Central memory CD8-positive, alpha-beta T cell (primary cell): ENCODE data around the gene OPALIN.

Experiments used
- ATAC-seq: fragments of 150-1000 bp; cut with Tn5 transposase; replicated peaks from 2 replicates; pipeline ENCODE4 v1.10.0; 2022; ENCODE audit warnings: mild to moderate bottlenecking, moderate FRiP score, moderate number of reproducible peaks; ENCODE audit not compliant: poor library complexity, severe bottlenecking; ENCODE audit errors: extremely low read depth
- DNase-seq, 2 donors: peaks; one replicate each; pipeline ENCODE4 v3.0.0; 2021; ENCODE audit warnings: low spot score in 2 of 2
- H3K27ac Mint-ChIP-seq: one replicate; pipeline ENCODE4 v1.8.0; 2022; ENCODE audit warnings: low read depth, mild to moderate bottlenecking, moderate library complexity, mixed read lengths
- H3K27me3 Mint-ChIP-seq: one replicate; pipeline ENCODE4 v1.8.0; 2022; ENCODE audit warnings: mixed read lengths
- H3K36me3 Mint-ChIP-seq: one replicate; pipeline ENCODE4 v1.8.0; 2022; ENCODE audit warnings: mild to moderate bottlenecking, moderate library complexity, mixed read lengths; ENCODE audit not compliant: insufficient read depth
- H3K4me1 Mint-ChIP-seq: one replicate; pipeline ENCODE4 v1.8.0; 2022; ENCODE audit warnings: mixed read lengths
- H3K4me3 Mint-ChIP-seq: one replicate; pipeline ENCODE4 v1.8.0; 2022; ENCODE audit warnings: mild to moderate bottlenecking, moderate library complexity, mixed read lengths
- H3K9me3 Mint-ChIP-seq: one replicate; pipeline ENCODE4 v1.8.0; 2022; ENCODE audit warnings: mixed read lengths

The OPALIN gene

GRCh38 chr10:96368971-96369370 is 10.2 kb upstream of the OPALIN start:
- ATAC-seq, result no peak
- H3K36me3 Mint-ChIP-seq, result peaks cover 3% of the 10 kb centered on the region
- H3K9me3 Mint-ChIP-seq, result no peaks in the 10 kb centered on the region
- H3K27ac Mint-ChIP-seq, result no peak overlapping the region
- no peaks in the 10 kb centered on the region for H3K4me1 Mint-ChIP-seq
- no peak overlapping the region for H3K4me3 Mint-ChIP-seq
- DNase-seq, result no peak
- H3K27me3 Mint-ChIP-seq, result peaks cover 25% of the 10 kb centered on the region

GRCh38 chr10:96367470-96367869 is 8.7 kb upstream of the OPALIN start:
- Mint-ChIP-seq H3K27ac (no peak overlapping the region), H3K4me3 (no peak overlapping the region), H3K9me3 (no peaks in the 10 kb centered on the region), H3K36me3 (peaks cover 3% of the 10 kb centered on the region), H3K4me1 (no peaks in the 10 kb centered on the region), H3K27me3 (peaks cover 10% of the 10 kb centered on the region)
- no peak for ATAC-seq
- DNase-seq, result no peak

- no peak overlapping the region for H3K4me3 Mint-ChIP-seq
- ATAC-seq, result no peak
- no peaks in the 10 kb centered on the region for H3K4me1 Mint-ChIP-seq
- H3K27ac Mint-ChIP-seq, result no peak overlapping the region
- no peaks in the 10 kb centered on the region for H3K9me3 Mint-ChIP-seq
- peaks cover under 1% of the 10 kb centered on the region for H3K27me3 Mint-ChIP-seq
- H3K36me3 Mint-ChIP-seq, result peaks cover 3% of the 10 kb centered on the region
- DNase-seq, result no peak
Measured at GRCh38 chr10:96366508-96366907, 7.7 kb upstream of the OPALIN start.

GRCh38 chr10:96365571-96365970 is 6.8 kb upstream of the OPALIN start:
- no peak overlapping the region for H3K4me3 Mint-ChIP-seq
- ATAC-seq (no peak), DNase-seq (no peak)
- peaks cover 3% of the 10 kb centered on the region for H3K27me3 Mint-ChIP-seq
- H3K36me3 Mint-ChIP-seq, result peaks cover 2% of the 10 kb centered on the region
- H3K9me3 Mint-ChIP-seq, result no peaks in the 10 kb centered on the region
- no peak overlapping the region for H3K27ac Mint-ChIP-seq
- H3K4me1 Mint-ChIP-seq, result no peaks in the 10 kb centered on the region

- ATAC-seq, result no peak
- peaks cover 44% of the 10 kb centered on the region for H3K27me3 Mint-ChIP-seq
- no peaks in the 10 kb centered on the region for H3K36me3 Mint-ChIP-seq
- H3K4me1 Mint-ChIP-seq, result no peaks in the 10 kb centered on the region
- H3K27ac Mint-ChIP-seq, result no peak overlapping the region
- no peak for DNase-seq
- no peak overlapping the region for H3K4me3 Mint-ChIP-seq
- no peaks in the 10 kb centered on the region for H3K9me3 Mint-ChIP-seq
Measured at GRCh38 chr10:96360766-96361165, 2.0 kb upstream of the OPALIN start.

GRCh38 chr10:96360331-96360730 is 1.5 kb upstream of the OPALIN start:
- Mint-ChIP-seq H3K4me3 (no peak overlapping the region), H3K27ac (no peak overlapping the region), H3K27me3 (peaks cover 48% of the 10 kb centered on the region)

GRCh38 chr10:96359616-96360015 is 814 bp upstream of the OPALIN start:
- H3K27ac Mint-ChIP-seq, result no peak overlapping the region
- H3K4me1 Mint-ChIP-seq, result no peaks in the 10 kb centered on the region
- no peaks in the 10 kb centered on the region for H3K36me3 Mint-ChIP-seq
- DNase-seq (no peak), ATAC-seq (no peak)
- peaks cover 55% of the 10 kb centered on the region for H3K27me3 Mint-ChIP-seq
- H3K4me3 Mint-ChIP-seq, result no peak overlapping the region
- H3K9me3 Mint-ChIP-seq, result no peaks in the 10 kb centered on the region

More at GRCh38 chr10:96360331-96360730, 1.5 kb upstream of the OPALIN start:
- ATAC-seq (no peak), DNase-seq (no peak)
- no peaks in the 10 kb centered on the region for H3K9me3 Mint-ChIP-seq
- H3K4me1 Mint-ChIP-seq, result no peaks in the 10 kb centered on the region
- H3K36me3 Mint-ChIP-seq, result no peaks in the 10 kb centered on the region

- ATAC-seq (no peak), DNase-seq (no peak)
- Mint-ChIP-seq H3K36me3 (no peaks in the 10 kb centered on the region), H3K27ac (no peak overlapping the region), H3K4me3 (no peak overlapping the region), H3K9me3 (no peaks in the 10 kb centered on the region), H3K4me1 (no peaks in the 10 kb centered on the region), H3K27me3 (peaks cover 68% of the 10 kb centered on the region)
Measured at GRCh38 chr10:96357038-96357620, 1.7 kb downstream of the OPALIN start.

- H3K36me3 Mint-ChIP-seq, result no peaks in the 10 kb centered on the region
- peaks cover 78% of the 10 kb centered on the region for H3K27me3 Mint-ChIP-seq
- no peak for ATAC-seq
- H3K27ac Mint-ChIP-seq, result no peak overlapping the region
- no peaks in the 10 kb centered on the region for H3K9me3 Mint-ChIP-seq
- no peak overlapping the region for H3K4me3 Mint-ChIP-seq
- DNase-seq, result no peak
- no peaks in the 10 kb centered on the region for H3K4me1 Mint-ChIP-seq
Measured at GRCh38 chr10:96352582-96352981, 6.2 kb downstream of the OPALIN start.

- DNase-seq (no peak), ATAC-seq (no peak)
- no peaks in the 10 kb centered on the region for H3K9me3 Mint-ChIP-seq
- peaks cover 78% of the 10 kb centered on the region for H3K27me3 Mint-ChIP-seq
- H3K36me3 Mint-ChIP-seq, result no peaks in the 10 kb centered on the region
- no peaks in the 10 kb centered on the region for H3K4me1 Mint-ChIP-seq
- no peak overlapping the region for H3K4me3 Mint-ChIP-seq
- H3K27ac Mint-ChIP-seq, result no peak overlapping the region
Measured at GRCh38 chr10:96352027-96352426, 6.8 kb downstream of the OPALIN start.

GRCh38 chr10:96346295-96346694 is 12.5 kb downstream of the OPALIN start:
- DNase-seq, result no peak
- Mint-ChIP-seq H3K9me3 (no peaks in the 10 kb centered on the region), H3K36me3 (no peaks in the 10 kb centered on the region), H3K27ac (no peak overlapping the region), H3K4me3 (no peak overlapping the region), H3K4me1 (no peaks in the 10 kb centered on the region), H3K27me3 (peaks cover 84% of the 10 kb centered on the region)
- no peak for ATAC-seq

GRCh38 chr10:96345222-96345621 is 13.6 kb downstream of the OPALIN start:
- H3K4me1 Mint-ChIP-seq, result no peaks in the 10 kb centered on the region
- H3K27ac Mint-ChIP-seq, result no peak overlapping the region
- DNase-seq (no peak), ATAC-seq (no peak)
- peaks cover 77% of the 10 kb centered on the region for H3K27me3 Mint-ChIP-seq
- H3K9me3 Mint-ChIP-seq, result no peaks in the 10 kb centered on the region
- no peak overlapping the region for H3K4me3 Mint-ChIP-seq
- H3K36me3 Mint-ChIP-seq, result no peaks in the 10 kb centered on the region

- DNase-seq (no peak), ATAC-seq (no peak)
- Mint-ChIP-seq H3K4me3 (no peak overlapping the region), H3K27me3 (peaks cover 69% of the 10 kb centered on the region), H3K27ac (no peak overlapping the region), H3K9me3 (no peaks in the 10 kb centered on the region), H3K4me1 (no peaks in the 10 kb centered on the region), H3K36me3 (no peaks in the 10 kb centered on the region)
Measured at GRCh38 chr10:96344178-96344577, 14.6 kb downstream of the OPALIN start.

GRCh38 chr10:96342402-96342801 is 16.4 kb downstream of the OPALIN start:
- Mint-ChIP-seq H3K27me3 (peaks cover 53% of the 10 kb centered on the region), H3K27ac (no peak overlapping the region), H3K4me1 (no peaks in the 10 kb centered on the region), H3K9me3 (no peaks in the 10 kb centered on the region), H3K36me3 (no peaks in the 10 kb centered on the region), H3K4me3 (no peak overlapping the region)
- no peak for DNase-seq
- no peak for ATAC-seq
